CD4-positive, alpha-beta T cell treated with Interleukin-10 for 1 hour (primary cell): Measurements from ENCODE around the gene RANBP3.

Source experiments
- DNase-seq: peaks from one replicate; pipeline ENCODE4 v3.0.0-alpha.2; 2020

Gene RANBP3

DNA sequence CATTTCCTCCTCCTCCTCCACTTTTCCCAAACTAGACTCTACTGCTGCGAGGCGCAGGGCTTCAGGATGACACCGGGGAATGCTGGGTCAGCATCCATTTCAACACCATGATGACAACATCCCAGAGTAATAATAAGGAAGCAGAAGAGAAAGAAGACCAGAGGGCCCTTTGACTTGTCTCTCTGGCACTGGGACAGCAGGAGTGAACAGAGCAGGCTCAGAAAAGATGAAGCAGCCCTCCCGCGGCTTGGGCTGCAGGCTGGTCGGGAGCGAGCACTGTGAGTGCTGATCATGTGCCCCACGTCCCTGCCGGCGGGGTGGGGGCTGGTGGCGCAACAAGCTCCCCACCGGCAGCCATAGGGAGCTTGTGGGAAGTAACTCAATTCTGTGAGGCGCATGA lies 30.5 kb downstream of the RANBP3 start:
- DNase-seq = no peak

DNA sequence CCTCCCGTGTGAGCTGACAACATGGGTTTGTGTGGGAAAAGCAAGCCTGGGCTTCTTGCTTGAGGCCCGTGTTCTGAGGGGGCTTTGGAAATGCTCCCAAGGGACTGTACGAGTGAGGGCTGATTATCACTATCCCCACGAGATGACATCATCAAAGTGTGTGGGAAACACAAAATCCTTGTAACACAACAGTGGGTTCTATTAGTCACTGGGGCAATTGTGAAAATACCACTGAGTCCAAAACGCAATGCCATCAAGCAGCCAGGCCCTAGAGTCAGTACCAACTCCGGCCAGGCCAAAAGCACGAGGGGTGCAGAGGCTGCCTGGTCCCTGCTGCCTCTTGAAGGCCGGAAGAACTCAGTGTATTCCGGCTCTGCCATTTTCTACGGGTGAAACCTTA lies 34.3 kb downstream of the RANBP3 start:
- no peak for DNase-seq

DNA sequence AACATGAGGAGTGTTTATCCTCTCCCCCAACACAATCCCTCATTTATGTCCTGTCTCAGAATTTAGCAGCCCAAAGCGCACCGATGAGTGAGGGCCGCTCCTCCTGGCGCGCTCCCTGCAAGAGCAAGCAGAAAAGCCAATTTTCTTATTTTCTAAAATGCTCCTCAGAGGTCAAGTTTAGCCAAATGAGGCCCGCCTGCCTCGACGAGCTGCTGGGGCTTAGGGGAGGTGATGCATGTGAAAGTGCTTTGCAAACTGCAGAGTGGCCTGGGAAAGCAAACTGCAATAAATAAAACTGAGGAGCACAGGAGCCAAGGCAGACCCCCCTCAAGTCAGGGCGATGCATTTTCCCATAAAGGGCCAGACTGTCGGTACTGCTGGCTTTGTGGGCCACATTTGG lies 34.9 kb downstream of the RANBP3 start:
- DNase-seq = no peak

DNA sequence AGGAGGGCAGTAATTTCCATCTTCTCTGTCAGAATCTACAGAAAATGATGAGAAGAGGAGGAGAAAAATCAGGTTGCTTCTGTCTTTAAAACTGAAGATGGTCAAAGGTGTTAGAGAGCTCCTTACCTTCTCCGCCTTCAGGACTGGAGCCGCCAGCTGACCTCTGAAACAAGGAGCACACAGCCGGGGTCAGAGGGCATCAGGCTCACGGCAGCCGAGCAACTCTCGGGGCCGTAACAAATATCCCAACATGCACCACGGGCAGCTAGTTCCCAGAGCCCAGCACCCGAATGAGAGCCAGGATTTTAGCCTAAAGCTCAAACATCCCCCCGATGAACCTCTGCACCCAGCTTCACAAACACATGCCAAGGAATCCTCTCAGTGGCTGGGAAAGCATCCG lies 36.3 kb downstream of the RANBP3 start:
- DNase-seq = no peak

DNA sequence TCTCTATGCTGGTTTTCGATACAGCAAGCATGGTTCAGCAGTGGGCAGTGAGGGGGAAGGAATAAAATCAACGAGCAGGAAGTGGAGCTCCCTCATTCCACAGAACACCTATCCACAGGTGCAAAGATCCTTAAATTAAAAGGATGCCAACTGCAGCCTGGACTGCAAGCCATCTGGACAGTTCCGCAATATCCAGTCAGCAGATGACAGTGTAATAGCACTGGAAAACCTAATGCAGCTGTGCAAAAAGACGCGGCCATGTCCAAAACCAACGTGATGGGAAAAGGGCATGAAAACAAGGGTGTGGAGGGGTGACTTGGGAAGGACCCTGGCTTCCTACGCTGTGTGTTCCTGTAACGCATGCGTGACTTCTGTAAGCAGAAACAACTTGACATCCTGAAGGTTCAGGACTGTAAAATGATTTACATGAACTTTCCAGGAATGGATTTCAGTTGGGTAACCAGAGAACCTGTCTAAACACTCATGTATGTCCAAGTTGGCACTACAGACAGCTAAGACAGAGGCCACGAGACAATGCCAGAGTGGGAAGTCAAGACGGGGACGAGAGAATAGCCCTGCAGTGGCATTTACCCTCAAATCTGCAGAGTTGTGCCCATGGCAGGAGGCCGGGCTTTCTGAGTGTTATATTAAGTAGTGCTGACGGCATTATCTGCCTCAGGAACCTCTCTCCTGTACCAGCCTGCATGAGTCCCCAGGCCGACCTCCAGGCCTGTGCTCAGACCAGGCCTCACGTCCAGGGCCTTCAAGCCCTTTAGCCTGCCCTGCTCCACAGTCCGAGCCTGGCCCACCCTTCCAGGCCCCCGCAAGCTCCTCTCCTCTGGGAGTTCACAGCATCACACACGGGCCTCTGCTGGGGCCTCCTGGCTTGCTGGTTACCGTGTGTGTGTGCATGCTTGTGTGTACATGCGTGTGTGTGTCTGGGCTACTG lies 37.4 kb downstream of the RANBP3 start:
- DNase-seq = no peak

DNA sequence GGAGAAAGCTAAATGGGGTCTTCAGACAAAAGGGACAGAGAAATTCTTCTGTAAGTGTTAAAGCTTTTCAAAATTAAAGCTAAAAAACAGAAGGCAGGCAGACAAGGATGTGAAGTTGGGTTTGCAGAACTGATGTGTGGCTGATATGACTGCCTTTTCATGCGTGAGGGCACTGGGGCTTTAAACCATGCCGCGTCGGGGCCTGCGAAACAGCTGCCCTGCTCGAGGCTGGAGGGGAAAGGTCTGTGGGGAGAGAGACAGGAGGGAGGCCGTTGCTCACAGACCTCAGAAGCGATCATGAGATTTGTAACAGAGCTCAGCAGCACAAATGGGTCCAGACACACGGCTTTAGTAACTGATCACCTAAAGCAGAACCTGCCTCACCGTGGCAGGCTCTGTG lies 40.4 kb downstream of the RANBP3 start:
- DNase-seq = no peak

DNA sequence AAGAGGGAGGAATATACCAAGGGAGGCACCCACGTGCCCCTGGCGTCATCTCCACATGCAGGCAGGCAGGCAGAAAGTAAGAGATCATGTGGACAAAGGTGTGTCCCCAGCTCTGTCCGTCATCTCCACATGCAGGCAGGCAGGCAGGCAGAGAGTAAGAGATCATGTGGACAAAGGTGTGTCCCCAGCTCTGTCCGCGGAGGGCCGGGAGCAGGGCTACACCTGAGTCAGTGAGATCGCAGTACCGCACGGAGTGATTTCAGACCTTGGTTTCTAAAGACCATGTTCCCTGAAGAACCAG lies 41.7 kb downstream of the RANBP3 start:
- no peak for DNase-seq

DNA sequence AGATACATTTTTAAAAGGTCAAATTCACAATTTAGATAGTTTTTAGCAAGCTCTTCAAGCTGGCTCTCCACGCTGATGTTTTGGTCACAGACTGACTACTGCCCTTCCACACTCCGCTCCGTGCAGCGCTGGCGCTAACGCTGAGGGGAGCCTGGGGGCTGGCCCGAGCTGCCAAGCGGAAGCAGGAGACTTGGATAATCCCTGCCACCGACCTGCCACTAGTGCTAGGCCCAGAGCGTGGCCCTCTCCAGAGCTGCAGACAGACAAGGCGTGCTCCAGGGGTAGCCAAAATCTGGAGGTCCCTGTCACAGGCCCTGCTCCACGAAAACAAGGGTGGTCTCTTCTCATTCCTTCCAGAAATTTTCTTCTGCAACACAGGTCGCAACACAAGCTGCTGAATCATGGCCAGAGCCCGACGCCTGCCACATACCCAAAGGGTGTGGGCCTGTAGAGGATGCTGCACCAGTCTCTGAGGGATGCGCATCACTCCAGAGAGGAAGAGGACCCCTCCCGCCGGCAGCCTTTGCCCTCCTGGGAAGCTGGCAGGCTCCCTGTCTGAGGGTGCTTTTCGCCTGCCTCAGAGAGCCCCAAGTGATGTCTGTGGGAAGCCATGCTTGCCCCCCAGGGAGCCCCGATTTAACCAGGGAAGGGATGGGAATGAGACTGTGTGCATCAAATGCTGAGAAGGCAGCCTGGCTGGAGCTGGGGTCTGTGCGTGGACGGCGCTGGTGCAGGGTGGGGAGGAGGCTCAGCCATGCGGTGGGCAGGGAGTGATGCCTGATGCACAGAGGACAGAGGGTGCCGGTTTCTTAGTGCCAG lies 42.3 kb downstream of the RANBP3 start:
- DNase-seq = no peak

DNA sequence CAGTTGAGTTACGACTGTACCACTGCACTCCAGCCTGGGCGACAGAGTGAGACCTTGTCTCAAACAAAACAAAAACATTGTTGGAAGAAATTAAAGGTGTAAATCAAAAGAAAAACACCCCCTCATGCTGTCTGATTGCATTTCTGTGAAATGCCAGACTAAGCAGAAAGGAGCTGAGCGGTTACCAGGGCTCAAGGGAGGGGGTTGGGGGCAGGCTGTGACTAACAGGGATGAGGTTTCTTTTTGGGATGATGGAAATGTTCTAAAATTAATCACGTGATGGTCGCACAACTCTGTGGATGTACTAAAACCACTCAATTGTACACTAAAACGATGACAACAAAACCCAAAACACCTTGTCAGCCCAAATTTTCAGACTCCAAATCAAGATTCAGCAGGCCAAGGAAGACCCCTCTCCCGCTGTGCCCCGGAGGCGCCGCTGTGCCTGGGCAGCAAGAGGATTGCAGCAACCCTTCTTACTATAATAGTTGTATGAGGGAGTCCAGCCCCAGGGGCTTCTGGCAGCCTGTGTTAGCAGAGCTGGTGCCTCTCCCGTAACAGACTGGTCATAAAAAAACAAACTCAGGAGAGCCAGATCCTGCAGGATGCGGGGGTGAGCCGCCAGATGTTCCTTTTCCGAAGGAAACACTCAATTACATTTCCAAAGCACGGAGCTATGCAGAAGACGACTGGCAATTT lies 43.0 kb downstream of the RANBP3 start:
- no peak for DNase-seq

DNA sequence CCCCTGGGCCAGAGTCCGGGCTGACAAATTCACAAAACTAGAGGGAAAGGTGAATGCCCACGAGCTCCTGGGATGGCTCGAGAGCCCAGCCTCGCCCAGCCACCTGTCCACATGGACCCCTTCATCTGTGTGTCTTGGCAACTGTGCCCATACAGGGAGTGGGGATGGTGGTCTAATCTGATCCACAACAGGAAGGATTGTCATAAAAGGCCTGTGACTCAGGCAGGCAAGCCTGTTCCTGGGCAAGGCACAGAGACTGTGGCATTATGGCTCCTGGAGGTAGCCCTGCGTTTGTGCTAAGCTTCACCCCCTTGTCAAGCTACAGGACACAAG lies 43.9 kb downstream of the RANBP3 start:
- DNase-seq = no peak

DNA sequence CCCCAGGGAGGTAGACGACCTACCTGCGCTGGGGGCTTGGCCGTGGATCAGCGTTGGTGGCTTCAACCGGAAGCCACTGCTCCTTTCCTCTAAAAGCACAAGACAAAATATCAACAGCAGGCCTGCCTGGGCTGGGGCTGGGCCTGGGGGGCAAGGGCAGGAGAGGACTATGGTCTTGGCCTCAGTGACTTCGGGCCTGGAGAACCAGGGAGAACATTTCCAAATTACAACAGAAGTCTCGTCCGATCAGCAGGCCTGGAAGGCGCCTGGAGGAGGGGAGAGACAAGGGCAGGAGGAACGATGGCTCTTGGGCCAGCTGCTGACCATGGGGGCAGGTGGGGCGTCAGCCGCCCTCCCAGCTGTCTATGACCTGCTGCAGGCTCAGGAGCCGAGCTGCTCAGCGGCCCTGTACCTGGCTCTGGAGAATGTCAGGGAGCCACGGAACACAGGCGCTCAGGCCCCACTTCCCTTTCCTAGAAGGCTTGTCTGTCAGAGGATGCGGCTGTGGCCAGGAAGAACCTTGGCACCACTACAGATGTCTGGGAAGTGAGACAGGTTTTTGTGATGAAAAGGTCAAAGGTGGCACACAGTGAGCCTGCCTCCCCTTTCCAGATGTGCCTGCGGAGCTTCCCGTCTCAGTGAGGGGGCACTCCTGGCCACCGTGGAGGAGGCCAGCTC lies 44.4 kb downstream of the RANBP3 start:
- no peak for DNase-seq

DNA sequence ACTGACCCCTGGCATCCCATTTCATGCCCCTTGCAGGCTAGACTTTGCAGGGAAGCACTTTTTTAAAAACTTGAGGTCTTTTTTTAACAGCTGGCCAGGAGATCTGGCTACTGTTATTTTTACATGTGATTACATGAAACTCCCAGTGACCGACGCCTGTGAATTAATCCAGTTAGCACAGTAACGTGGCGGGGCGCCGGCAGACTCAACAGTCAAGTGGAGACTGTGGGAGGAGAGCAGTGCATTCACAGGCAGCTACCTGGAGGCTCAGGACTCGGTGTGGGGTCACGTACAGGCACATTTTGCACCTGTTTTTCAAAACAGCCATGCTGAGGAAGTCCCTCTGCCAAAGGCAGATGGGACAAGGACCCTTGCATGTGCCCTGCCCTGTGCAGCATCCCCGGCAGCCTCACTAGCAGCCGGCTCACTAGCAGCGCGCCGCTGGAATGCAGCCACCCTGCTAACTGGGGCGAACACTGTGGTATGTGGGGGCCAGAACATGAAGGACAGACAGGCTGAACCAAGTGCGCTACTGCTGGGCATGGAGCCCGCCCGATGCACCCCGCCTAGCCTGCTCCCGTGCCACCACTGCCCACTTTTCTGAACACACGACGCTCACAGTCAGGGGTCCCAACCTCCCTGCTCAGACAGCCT lies 45.2 kb downstream of the RANBP3 start:
- DNase-seq = no peak

DNA sequence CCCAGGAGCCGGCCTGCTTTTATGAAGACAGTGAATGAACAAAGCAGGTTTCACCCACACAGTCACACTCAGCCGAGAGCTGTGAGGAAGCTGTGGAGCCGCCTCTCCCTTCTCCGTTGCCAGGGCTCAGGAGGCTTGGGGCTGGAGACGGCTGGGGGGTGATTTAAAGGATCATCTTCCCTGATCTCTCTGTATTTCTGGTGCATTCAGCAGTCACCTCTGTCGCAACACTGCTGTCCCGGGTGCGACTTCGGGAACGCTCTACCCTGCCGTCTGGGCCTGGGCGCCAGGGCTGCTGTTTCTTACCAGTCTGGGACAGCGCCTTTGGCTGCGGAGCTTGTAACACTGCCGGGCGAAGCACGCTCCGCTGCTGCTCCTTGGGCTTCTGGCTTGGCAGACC lies 45.8 kb downstream of the RANBP3 start:
- DNase-seq = no peak

DNA sequence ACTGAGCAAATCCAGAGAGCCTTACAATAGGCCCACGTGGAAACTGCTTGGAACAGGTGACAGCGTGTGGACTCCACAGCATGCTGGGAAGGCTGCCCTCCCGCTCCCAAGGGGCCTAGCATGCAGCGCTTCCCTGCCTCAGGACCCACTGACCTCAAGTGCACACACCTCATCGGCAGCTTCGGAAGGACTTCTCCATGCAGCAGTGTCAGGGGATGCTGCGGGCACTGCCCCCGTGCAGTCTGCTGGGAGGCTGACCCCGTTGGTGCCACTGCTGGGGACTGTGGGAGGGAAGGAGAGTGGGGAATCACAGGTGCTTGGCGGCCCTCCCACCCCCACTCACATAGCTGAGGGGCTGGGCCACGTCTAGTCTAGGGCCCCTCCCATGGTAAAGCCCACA lies 46.7 kb downstream of the RANBP3 start:
- DNase-seq = no peak

DNA sequence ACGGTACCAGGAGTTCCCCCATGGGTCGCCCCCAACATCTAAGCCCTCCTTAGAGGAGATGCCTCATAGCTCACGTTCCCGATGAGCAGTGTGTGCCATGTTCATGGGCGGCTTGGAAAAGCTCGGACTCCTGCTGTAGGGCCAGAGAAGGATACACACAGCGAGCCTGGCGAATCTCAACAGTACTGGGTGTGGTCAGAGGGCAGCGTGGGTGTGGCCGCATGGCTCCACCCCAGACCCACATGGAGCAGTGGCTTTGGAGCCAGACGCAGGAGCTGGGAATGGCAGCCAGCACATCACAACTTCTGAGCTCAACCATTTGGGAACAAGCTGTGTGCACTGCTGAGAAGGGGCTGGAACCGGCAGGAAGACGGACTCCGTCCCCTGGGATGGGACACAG lies 48.3 kb downstream of the RANBP3 start:
- no peak for DNase-seq

DNA sequence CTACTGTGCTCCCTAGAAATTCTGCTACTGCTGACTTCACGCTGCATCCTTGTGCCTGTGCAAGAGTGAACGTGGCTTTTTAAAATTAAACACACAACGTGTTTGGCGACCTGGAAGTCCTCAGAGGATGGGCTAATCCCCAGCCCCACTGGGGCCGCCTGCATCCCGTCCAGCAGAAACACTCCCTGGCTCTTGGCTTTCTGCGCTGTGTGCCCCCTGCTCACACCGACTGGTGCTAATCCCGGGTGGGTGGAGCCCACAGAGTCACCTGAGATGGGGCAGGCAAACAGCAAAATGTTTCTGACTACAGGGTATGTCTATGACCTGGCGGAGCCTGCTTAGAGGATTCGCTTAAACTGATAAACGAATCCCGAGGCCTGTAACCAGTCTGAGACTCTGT lies 48.8 kb downstream of the RANBP3 start:
- DNase-seq = no peak

DNA sequence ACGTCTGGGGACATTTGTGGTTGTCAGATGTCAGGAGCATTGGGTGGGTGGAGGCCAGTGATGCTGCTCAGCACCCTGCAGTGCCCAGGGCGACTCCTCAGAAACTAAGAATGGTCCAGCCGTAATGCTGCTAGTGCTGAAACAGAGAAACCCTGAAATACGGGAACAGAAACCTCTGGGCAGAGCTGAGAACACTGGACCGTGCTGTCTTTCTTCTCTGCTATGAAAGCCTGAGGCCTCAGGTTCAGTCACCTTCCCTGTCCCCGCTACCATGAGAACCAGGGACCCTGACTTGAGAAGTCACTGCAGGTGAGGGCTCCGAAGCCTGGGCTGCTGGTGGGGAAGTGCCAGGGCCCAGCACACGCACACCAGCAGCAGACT lies 50.5 kb downstream of the RANBP3 start:
- DNase-seq = no peak

DNA sequence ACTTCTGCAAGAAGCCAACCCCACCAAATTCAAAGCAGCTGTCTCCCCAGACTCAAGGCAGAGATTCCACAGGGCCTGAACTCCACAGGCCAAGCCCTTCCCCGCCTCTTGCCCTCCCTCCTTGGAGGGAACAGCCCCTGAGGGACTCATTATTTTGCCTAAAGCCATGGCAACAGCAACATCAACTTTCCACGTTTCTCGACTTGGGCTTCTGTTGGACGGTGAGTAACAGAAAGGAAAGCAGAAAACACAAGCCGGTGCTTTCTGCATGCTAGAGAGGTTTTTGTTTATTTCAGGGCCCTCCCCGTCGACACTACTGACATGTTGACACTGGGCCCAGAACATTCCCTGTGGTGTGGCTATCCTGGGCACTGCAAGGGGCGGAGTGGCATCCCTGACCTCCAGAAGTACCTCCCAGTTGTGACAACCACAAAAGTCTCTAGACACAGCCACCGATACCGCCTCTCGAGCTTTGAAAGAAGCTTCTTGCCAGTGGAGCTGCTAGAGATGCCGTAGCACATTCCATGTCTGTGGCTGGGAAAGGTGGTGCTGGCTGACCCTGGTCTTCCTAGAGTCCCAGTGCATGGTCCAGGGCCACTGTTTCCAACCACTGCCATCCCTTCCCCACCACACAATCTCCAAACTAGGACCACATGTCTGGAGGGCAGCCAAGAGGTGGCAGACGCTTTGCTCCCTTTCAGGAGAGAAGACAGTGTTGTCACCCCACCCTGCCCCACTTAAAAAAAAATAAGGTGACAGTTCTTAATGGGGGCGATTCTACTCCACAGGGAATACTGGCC lies 51.1 kb downstream of the RANBP3 start:
- DNase-seq = no peak

DNA sequence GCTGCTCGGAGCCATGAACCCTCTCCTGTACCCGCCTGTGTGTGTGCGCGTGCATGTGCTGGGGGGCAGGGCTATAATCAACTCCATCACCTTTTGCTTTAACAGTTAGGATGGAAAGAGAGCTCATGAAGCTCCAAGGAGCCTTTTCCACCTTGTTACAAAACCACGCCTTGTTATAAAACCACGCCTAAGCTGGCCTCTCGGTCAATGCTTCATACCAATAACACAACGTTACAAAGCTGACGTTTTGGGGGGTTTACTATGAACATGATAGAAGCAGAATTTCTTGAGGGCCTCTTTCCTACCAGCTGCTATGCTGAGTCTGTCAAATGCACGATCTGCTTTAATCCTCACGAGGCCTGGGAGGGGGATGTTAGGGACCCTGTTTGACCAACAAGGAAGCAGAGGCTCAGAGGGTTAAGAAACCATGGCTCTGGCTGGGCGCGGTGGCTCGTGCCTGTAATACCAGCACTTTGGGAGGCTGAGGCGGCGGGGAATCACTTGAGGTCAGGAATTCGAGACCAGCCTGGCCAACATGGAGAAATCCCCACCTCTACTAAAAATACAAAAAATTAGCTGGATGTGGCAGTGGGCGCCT lies 52.0 kb downstream of the RANBP3 start:
- DNase-seq = no peak

DNA sequence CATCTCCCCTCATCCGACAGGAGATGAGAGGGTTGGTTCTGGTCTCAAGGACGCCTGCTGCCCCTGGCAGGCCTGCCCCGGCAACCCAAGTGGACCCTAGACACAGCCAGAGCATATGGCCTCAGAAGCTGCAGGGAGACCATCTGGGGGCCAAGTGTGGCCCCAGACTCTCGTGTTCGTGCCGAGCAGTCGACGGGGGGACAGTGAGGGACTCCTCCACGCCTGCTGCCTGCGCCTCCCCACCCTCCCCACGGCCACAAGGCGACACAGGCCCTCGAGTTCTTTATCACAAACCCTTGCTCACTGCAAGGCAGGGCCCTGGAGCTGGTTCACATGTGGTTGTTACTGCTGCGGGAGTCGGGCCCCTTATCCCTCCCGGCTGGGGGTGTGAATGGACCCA lies 54.6 kb downstream of the RANBP3 start:
- no peak for DNase-seq

DNA sequence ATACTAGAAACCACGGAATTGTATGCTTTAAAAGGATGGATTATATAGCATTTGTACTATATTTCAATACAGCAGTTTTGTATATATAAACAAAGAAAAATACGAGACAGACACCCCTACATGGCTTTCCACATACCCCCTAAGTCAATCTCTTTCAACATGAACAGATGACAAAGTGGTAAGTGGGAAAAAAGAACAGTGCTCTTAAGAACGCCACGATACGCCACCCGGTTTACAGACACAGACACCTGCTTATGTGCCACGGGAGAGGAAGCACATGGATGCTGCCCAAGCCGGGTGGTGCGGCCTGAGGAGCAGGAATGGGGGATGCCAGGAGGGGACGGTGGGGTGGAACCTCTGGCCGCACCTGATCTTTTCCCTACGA lies 55.8 kb downstream of the RANBP3 start:
- no peak for DNase-seq
